ENCODE measurements around the gene SEMA4B.
A peak's percentile ranks its signal among the peaks of the same experiment; 100 is the strongest.
"Not testable (repeated sequence)": the region's sequence is repeated elsewhere in the genome, so short reads cannot be mapped to it uniquely, and the experiment has no call there.

Gene SEMA4B

GRCh38 chr15:90230071-90230494 lies 29.0 kb downstream of the SEMA4B start:
- DNase-seq: no peak

- no peak for DNase-seq
Measured at GRCh38 chr15:90230610-90231009, 29.5 kb downstream of the SEMA4B start.

GRCh38 chr15:90231028-90232017 lies 30.2 kb downstream of the SEMA4B start:
- DNase-seq: peak; percentile 86

GRCh38 chr15:90232196-90232595 lies 31.1 kb downstream of the SEMA4B start:
- DNase-seq: no peak

GRCh38 chr15:90232941-90233386 lies 31.8 kb downstream of the SEMA4B start:
- DNase-seq: no peak

- DNase-seq: peak; percentile 97
Measured at GRCh38 chr15:90233387-90234095, 32.4 kb downstream of the SEMA4B start, which contains the start of gene CIB1. CIB1 (minus strand) TSS chr15:90233941; CDS start chr15:90233885, 56 bp downstream.

GRCh38 chr15:90234096-90234988 lies 33.2 kb downstream of the SEMA4B start, which contains the start of gene GDPGP1:
GDPGP1 (plus strand) TSS chr15:90234209; CDS start chr15:90240909, 6,700 bp downstream.
- DNase-seq: no peak

- no peak for DNase-seq
Measured at GRCh38 chr15:90239371-90239770, 38.2 kb downstream of the SEMA4B start.

- DNase-seq: no peak
Measured at GRCh38 chr15:90240856-90241255, 39.7 kb downstream of the SEMA4B start.

- no peak for DNase-seq
Measured at GRCh38 chr15:90241343-90242192, 40.4 kb downstream of the SEMA4B start.

- no peak for DNase-seq
Measured at GRCh38 chr15:90243943-90244639, 43.0 kb downstream of the SEMA4B start.

- no peak for DNase-seq
Measured at GRCh38 chr15:90248789-90249202, 47.7 kb downstream of the SEMA4B start.

- peak; percentile 72 for DNase-seq
Measured at GRCh38 chr15:90249203-90249863, 48.2 kb downstream of the SEMA4B start, which contains the start of gene TTLL13. TTLL13 (plus strand) TSS chr15:90249556; CDS start chr15:90250631, 1,075 bp downstream.

GRCh38 chr15:90257776-90258175 lies 56.6 kb downstream of the SEMA4B start:
- no peak for DNase-seq

GRCh38 chr15:90259524-90259923 lies 58.4 kb downstream of the SEMA4B start:
- no peak for DNase-seq

- not testable (repeated sequence) for DNase-seq
Measured at GRCh38 chr15:90260731-90261130, 59.6 kb downstream of the SEMA4B start.

GRCh38 chr15:90261811-90262210 lies 60.7 kb downstream of the SEMA4B start:
- no peak for DNase-seq

GRCh38 chr15:90262426-90262825 lies 61.3 kb downstream of the SEMA4B start:
- no peak for DNase-seq

- peak; percentile 37 for DNase-seq
Measured at GRCh38 chr15:90264671-90265070, 63.5 kb downstream of the SEMA4B start.

All from CD4-positive, alpha-beta T cell treated with Interleukin-12 subunit alpha and Interleukin-12 subunit beta, for 1 hour (primary cell).